Cardiac fibroblast (primary cell): Measurements from ENCODE around the gene HOXC6.

ENCODE experiments used
- DNase-seq, 2 donors: peaks; one replicate each; pipeline versions ENCODE4 v3.0.0 to v3.0.0-alpha.2; 2010; ENCODE audit warnings: low read depth in 2 of 2
- H3K4me3 ChIP-seq, 2 donors: replicated peaks in 1 of 2; 1 replicate in 1 of 2; 2 replicates in 1 of 2; pipeline ENCODE4 v1.5.1; 2011; ENCODE audit warnings: low read depth in 2 of 2, low read length in 2 of 2, mild to moderate bottlenecking in 2 of 2, moderate library complexity in 1 of 2
- CTCF ChIP-seq: IDR thresholded peaks from one replicate; pipeline ENCODE4 v1.5.1; 2011; ENCODE audit warnings: low read depth, mild to moderate bottlenecking, low read length, inconsistent platforms

Gene HOXC6

GRCh38 chr12:54033106-54033979, 5.1 kb downstream of the HOXC6 start:
- TF ChIP-seq CTCF, result no peak
- H3K4me3 ChIP-seq, result no peak overlapping the region
- no peak for DNase-seq

- DNase-seq, result no peak
- no peak for TF ChIP-seq CTCF
- no peak overlapping the region for H3K4me3 ChIP-seq
Observed at GRCh38 chr12:54033980-54034784, 5.9 kb downstream of the HOXC6 start.

- no peak for TF ChIP-seq CTCF
- H3K4me3 ChIP-seq, result no peak overlapping the region
- no peak for DNase-seq
Observed at GRCh38 chr12:54034785-54035310, 6.6 kb downstream of the HOXC6 start.

- no peak overlapping the region for H3K4me3 ChIP-seq
- no peak for TF ChIP-seq CTCF
- no peak for DNase-seq
Observed at GRCh38 chr12:54035568-54036264, 7.5 kb downstream of the HOXC6 start.

GRCh38 chr12:54036620-54037359, 8.6 kb downstream of the HOXC6 start:
- no peak for DNase-seq
- no peak for TF ChIP-seq CTCF
- no peak overlapping the region for H3K4me3 ChIP-seq
